ENCODE data around the gene GLOD5. TPM values are rescaled to one million over a fixed set of nuclear protein-coding genes. Genes with fewer than 3 reads are reported as not detected.

The GLOD5 gene
- polyA plus RNA-seq, 1 donor from 2014 or later, result not detected

DNA sequence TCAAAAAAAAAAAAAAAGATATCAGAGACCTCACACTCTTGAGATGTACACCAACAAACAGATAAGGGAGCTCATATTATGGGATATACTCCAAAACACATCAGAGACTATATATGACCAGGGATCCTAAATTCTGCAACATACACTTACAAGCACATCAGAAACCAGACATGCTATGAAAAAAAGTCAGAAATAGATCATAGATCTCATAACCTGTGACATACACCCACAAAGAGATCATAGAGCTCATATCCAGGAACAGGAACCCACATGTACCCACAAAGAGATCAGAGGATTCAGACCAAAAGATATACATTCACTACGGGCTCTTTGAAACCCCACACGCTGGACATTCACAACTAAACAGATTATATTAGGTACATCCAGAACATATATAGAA, 35.0 kb upstream of the GLOD5 start:
- no peak overlapping the region for H2AFZ ChIP-seq (ENCODE audit: low read depth, low read length)

DNA sequence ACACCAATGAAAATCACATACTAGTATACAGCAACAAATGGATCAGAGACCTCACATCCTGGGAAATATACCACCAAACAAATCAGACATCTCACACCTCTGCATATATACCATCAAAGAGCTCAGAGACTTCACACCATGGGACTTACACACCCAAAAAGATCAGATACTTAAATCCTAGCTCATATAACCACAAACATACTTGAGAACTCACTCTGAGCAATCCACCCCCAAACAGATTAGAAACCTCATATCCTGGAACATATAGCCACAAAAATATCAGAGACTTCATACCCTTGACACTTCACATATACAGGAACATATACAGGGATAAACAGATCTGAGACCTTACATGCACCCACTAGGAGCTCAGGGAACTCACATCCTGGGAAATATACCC, 32.9 kb upstream of the GLOD5 start:
- no peaks in the 10 kb centered on the region for H3K36me3 ChIP-seq (ENCODE audit: insufficient read depth, low read length)
- no peaks in the 10 kb centered on the region for H3F3A ChIP-seq (ENCODE audit: insufficient read depth, low read length, poor library complexity, severe bottlenecking)
- H3K79me2 ChIP-seq (replicated peaks; ENCODE audit: insufficient read depth, low read length), result no peaks in the 10 kb centered on the region
- no peak for TF ChIP-seq RAD21 (conservative IDR thresholded peaks at IDR 0.05)
- TF ChIP-seq POLR2AphosphoS5 (IDR thresholded peaks at IDR 0.05), result no peak
- no peak for TF ChIP-seq TAF1 (IDR thresholded peaks at IDR 0.05; ENCODE audit: low read depth)
- no peak for TF ChIP-seq EP300 (conservative IDR thresholded peaks at IDR 0.05; ENCODE audit: poor library complexity, severe bottlenecking)
- H2AFZ ChIP-seq (ENCODE audit: low read depth, low read length), result no peak overlapping the region
- H3K4me3 ChIP-seq (ENCODE audit: low read length), result no peak overlapping the region
- no peak overlapping the region for H3K9ac ChIP-seq (ENCODE audit: low read length)
- no peak overlapping the region for H3K4me2 ChIP-seq (ENCODE audit: low read length)
- H4K20me1 ChIP-seq (ENCODE audit: insufficient read depth), result no peaks in the 10 kb centered on the region
- H3K27ac ChIP-seq (ENCODE audit: low read length), result no peak overlapping the region
- H3K9me3 ChIP-seq (ENCODE audit: low read length), result no peaks in the 10 kb centered on the region
- H3K9me2 ChIP-seq (ENCODE audit: insufficient read depth, low read length), result no peaks in the 10 kb centered on the region
- no peaks in the 10 kb centered on the region for H3K27me3 ChIP-seq (ENCODE audit: insufficient read depth, low read depth, low read length)

More for the DNA sequence above, 35.0 kb upstream of the GLOD5 start:
- Histone ChIP-seq H3F3A (ENCODE audit: insufficient read depth, low read length, poor library complexity, severe bottlenecking) (no peaks in the 10 kb centered on the region), H4K20me1 (ENCODE audit: insufficient read depth) (no peaks in the 10 kb centered on the region), H3K9ac (ENCODE audit: low read length) (no peak overlapping the region), H3K36me3 (ENCODE audit: insufficient read depth, low read length) (no peaks in the 10 kb centered on the region), H3K4me3 (ENCODE audit: low read length) (no peak overlapping the region), H3K4me2 (ENCODE audit: low read length) (no peak overlapping the region), H3K9me3 (ENCODE audit: low read length) (no peaks in the 10 kb centered on the region), H3K27me3 (ENCODE audit: insufficient read depth, low read depth, low read length) (no peaks in the 10 kb centered on the region), H3K9me2 (ENCODE audit: insufficient read depth, low read length) (no peaks in the 10 kb centered on the region), H3K79me2 (replicated peaks; ENCODE audit: insufficient read depth, low read length) (no peaks in the 10 kb centered on the region), H3K27ac (ENCODE audit: low read length) (no peak overlapping the region)
- TF ChIP-seq MXI1 (conservative IDR thresholded peaks at IDR 0.05; ENCODE audit: poor library complexity, severe bottlenecking) (no peak), TAF1 (IDR thresholded peaks at IDR 0.05; ENCODE audit: low read depth) (no peak), POLR2AphosphoS5 (IDR thresholded peaks at IDR 0.05) (no peak), RAD21 (conservative IDR thresholded peaks at IDR 0.05) (no peak), SMC3 (conservative IDR thresholded peaks at IDR 0.05; ENCODE audit: poor library complexity) (no peak), EP300 (conservative IDR thresholded peaks at IDR 0.05; ENCODE audit: poor library complexity, severe bottlenecking) (no peak), EZH2 (IDR thresholded peaks at IDR 0.05; ENCODE audit: borderline replicate concordance, insufficient read depth, low read length, poor library complexity, severe bottlenecking) (no peak)
- TF ChIP-seq, protein P1, sequence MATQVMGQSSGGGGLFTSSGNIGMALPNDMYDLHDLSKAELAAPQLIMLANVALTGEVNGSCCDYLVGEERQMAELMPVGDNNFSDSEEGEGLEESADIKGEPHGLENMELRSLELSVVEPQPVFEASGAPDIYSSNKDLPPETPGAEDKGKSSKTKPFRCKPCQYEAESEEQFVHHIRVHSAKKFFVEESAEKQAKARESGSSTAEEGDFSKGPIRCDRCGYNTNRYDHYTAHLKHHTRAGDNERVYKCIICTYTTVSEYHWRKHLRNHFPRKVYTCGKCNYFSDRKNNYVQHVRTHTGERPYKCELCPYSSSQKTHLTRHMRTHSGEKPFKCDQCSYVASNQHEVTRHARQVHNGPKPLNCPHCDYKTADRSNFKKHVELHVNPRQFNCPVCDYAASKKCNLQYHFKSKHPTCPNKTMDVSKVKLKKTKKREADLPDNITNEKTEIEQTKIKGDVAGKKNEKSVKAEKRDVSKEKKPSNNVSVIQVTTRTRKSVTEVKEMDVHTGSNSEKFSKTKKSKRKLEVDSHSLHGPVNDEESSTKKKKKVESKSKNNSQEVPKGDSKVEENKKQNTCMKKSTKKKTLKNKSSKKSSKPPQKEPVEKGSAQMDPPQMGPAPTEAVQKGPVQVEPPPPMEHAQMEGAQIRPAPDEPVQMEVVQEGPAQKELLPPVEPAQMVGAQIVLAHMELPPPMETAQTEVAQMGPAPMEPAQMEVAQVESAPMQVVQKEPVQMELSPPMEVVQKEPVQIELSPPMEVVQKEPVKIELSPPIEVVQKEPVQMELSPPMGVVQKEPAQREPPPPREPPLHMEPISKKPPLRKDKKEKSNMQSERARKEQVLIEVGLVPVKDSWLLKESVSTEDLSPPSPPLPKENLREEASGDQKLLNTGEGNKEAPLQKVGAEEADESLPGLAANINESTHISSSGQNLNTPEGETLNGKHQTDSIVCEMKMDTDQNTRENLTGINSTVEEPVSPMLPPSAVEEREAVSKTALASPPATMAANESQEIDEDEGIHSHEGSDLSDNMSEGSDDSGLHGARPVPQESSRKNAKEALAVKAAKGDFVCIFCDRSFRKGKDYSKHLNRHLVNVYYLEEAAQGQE (IDR thresholded peaks at IDR 0.05; ENCODE audit: borderline replicate concordance), result no peak
- TF ChIP-seq, protein P2, sequence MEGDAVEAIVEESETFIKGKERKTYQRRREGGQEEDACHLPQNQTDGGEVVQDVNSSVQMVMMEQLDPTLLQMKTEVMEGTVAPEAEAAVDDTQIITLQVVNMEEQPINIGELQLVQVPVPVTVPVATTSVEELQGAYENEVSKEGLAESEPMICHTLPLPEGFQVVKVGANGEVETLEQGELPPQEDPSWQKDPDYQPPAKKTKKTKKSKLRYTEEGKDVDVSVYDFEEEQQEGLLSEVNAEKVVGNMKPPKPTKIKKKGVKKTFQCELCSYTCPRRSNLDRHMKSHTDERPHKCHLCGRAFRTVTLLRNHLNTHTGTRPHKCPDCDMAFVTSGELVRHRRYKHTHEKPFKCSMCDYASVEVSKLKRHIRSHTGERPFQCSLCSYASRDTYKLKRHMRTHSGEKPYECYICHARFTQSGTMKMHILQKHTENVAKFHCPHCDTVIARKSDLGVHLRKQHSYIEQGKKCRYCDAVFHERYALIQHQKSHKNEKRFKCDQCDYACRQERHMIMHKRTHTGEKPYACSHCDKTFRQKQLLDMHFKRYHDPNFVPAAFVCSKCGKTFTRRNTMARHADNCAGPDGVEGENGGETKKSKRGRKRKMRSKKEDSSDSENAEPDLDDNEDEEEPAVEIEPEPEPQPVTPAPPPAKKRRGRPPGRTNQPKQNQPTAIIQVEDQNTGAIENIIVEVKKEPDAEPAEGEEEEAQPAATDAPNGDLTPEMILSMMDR (IDR thresholded peaks at IDR 0.05; ENCODE audit: poor library complexity, severe bottlenecking), result no peak

All from neural cell (in vitro differentiated cells).